Measurements from ENCODE around the gene PLXNA2. TPM values are rescaled to one million over a fixed set of nuclear protein-coding genes. Genes with fewer than 3 reads are reported as not detected.

Gene PLXNA2
- total and polyA plus RNA-seq, 2 of the 4 experiments (the other 2 are of a cell fraction): 0.72 to 1.1 TPM

DNA sequence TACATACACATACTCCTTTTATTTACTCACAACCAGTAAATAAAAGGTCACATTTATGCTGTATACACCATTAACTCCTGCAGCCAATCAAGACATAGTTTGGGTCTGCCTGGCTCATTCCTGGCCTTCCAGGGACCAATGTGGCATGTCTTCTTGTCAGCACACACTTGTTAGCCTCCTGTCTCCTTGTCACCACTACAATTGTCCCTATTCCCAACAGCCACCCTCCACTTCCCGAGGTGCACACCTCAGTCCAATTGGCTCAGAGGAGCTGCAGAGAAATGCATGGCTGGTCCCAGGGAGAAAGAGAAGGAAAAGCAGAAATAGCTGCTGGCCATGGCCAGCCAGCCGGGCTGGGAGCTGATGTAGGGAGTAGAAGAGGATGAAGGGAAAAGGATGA is 116.9 kb downstream of the PLXNA2 start:
- no peak overlapping the region for H2AK5ac ChIP-seq (ENCODE audit: low read depth, low read length)
- no peak overlapping the region for H3K4ac ChIP-seq (ENCODE audit: low read depth, low read length)
- no peak overlapping the region for H3K27ac ChIP-seq (ENCODE audit: insufficient read depth, low read length)
- no peak overlapping the region for H3K56ac ChIP-seq (ENCODE audit: extremely low read depth, insufficient read depth, low read length)
- H3K23ac ChIP-seq (ENCODE audit: low read depth, low read length): no peak overlapping the region
- H3K9me3 ChIP-seq (ENCODE audit: control insufficient read depth, insufficient read depth, low read length): no peaks in the 10 kb centered on the region
- H2BK15ac ChIP-seq (ENCODE audit: low read depth, low read length): no peak overlapping the region
- H3K36me3 ChIP-seq (ENCODE audit: control insufficient read depth, insufficient read depth, low read length): no peaks in the 10 kb centered on the region
- H2BK120ac ChIP-seq (ENCODE audit: low read depth, low read length): no peak overlapping the region
- TF ChIP-seq, protein P1, sequence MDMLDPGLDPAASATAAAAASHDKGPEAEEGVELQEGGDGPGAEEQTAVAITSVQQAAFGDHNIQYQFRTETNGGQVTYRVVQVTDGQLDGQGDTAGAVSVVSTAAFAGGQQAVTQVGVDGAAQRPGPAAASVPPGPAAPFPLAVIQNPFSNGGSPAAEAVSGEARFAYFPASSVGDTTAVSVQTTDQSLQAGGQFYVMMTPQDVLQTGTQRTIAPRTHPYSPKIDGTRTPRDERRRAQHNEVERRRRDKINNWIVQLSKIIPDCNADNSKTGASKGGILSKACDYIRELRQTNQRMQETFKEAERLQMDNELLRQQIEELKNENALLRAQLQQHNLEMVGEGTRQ (IDR thresholded peaks at IDR 0.05; ENCODE audit: low read depth, low read length): no peak
- TF ChIP-seq MXI1 (IDR thresholded peaks at IDR 0.05; ENCODE audit: borderline replicate concordance, low read depth, low read length) (no peak), SMC3 (IDR thresholded peaks at IDR 0.05; ENCODE audit: low read depth, low read length) (no peak), CEBPB (IDR thresholded peaks at IDR 0.05; ENCODE audit: low read depth, low read length) (no peak), RCOR1 (IDR thresholded peaks at IDR 0.05; ENCODE audit: insufficient replicate concordance, low read length) (no peak), BHLHE40 (IDR thresholded peaks at IDR 0.05; ENCODE audit: low read depth, low read length) (no peak), RFX5 (IDR thresholded peaks at IDR 0.05; ENCODE audit: low read depth, low read length) (no peak), NFE2L2 (IDR thresholded peaks at IDR 0.05; ENCODE audit: low read depth, low read length) (no peak), CHD1 (IDR thresholded peaks at IDR 0.05; ENCODE audit: low read depth, low read length) (no peak), POLR2A (IDR thresholded peaks at IDR 0.05; ENCODE audit: low read depth, low read length) (no peak), MAFK (IDR thresholded peaks at IDR 0.05; ENCODE audit: low read depth, low read length) (no peak), MAZ (IDR thresholded peaks at IDR 0.05; ENCODE audit: borderline replicate concordance, low read depth, low read length) (no peak), FOS (IDR thresholded peaks at IDR 0.05; ENCODE audit: low read depth, low read length) (no peak), RAD21 (IDR thresholded peaks at IDR 0.05; ENCODE audit: low read length) (no peak)
- TF ChIP-seq, protein P2, sequence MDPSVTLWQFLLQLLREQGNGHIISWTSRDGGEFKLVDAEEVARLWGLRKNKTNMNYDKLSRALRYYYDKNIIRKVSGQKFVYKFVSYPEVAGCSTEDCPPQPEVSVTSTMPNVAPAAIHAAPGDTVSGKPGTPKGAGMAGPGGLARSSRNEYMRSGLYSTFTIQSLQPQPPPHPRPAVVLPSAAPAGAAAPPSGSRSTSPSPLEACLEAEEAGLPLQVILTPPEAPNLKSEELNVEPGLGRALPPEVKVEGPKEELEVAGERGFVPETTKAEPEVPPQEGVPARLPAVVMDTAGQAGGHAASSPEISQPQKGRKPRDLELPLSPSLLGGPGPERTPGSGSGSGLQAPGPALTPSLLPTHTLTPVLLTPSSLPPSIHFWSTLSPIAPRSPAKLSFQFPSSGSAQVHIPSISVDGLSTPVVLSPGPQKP (IDR thresholded peaks at IDR 0.05; ENCODE audit: borderline replicate concordance, low read depth, low read length): no peak
- TF ChIP-seq, protein P3, sequence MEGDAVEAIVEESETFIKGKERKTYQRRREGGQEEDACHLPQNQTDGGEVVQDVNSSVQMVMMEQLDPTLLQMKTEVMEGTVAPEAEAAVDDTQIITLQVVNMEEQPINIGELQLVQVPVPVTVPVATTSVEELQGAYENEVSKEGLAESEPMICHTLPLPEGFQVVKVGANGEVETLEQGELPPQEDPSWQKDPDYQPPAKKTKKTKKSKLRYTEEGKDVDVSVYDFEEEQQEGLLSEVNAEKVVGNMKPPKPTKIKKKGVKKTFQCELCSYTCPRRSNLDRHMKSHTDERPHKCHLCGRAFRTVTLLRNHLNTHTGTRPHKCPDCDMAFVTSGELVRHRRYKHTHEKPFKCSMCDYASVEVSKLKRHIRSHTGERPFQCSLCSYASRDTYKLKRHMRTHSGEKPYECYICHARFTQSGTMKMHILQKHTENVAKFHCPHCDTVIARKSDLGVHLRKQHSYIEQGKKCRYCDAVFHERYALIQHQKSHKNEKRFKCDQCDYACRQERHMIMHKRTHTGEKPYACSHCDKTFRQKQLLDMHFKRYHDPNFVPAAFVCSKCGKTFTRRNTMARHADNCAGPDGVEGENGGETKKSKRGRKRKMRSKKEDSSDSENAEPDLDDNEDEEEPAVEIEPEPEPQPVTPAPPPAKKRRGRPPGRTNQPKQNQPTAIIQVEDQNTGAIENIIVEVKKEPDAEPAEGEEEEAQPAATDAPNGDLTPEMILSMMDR (conservative IDR thresholded peaks at IDR 0.05; ENCODE audit: low read depth, low read length): no peak
- H4K91ac ChIP-seq (ENCODE audit: insufficient read depth, low read depth, low read length): no peak overlapping the region
- H3K14ac ChIP-seq (replicated peaks; ENCODE audit: low read depth, low read length): no peak overlapping the region
- H4K5ac ChIP-seq (ENCODE audit: low read depth, low read length): no peak overlapping the region
- in situ Hi-C loops (cut with MboI; ENCODE audit: low sequenced_read_pairs): no loop called here
- BruUV-seq (replicated peaks): no TSS peak
- DNase-seq (no peak), ATAC-seq (ENCODE audit: low read depth) (no peak)
- no peak overlapping the region for H2AK9ac ChIP-seq (replicated peaks; ENCODE audit: low read depth, low read length, poor library complexity)
- no peaks in the 10 kb centered on the region for H3K4me1 ChIP-seq (ENCODE audit: control insufficient read depth, insufficient read depth, low read length)
- H3K4me2 ChIP-seq (ENCODE audit: low read depth, low read length): no peak overlapping the region
- H2BK20ac ChIP-seq (ENCODE audit: low read depth, low read length): no peak overlapping the region
- dilution Hi-C loops (cut with HindIII; ENCODE audit: low sequenced_read_pairs, unreplicated experiment): no loop called here
- H3K9me1 ChIP-seq (ENCODE audit: insufficient read depth, low read length): no peaks in the 10 kb centered on the region
- no peaks in the 10 kb centered on the region for H3K79me1 ChIP-seq (ENCODE audit: low read depth in 1 of 2, low read length in 2 of 2)
- intact Hi-C loops (cut with micrococcal nuclease): no loop called here
- no peak overlapping the region for H3K9ac ChIP-seq (ENCODE audit: low read depth, low read length)
- WGBS, 2 experiments (ENCODE audit: extremely low coverage in 2 of 2, insufficient read length in 1 of 2): 88% methylated on average over 1 of the region's 2 CpGs; no CpG with 5 or more reads in 1 of the 2 experiments
- H3K4me3 ChIP-seq (ENCODE audit: insufficient read depth, low read depth, low read length): no peak overlapping the region
- H2BK5ac ChIP-seq (ENCODE audit: low read depth, low read length, poor library complexity, severe bottlenecking): no peak overlapping the region
- no peak overlapping the region for H4K8ac ChIP-seq (ENCODE audit: low read depth in 2 of 2, low read length in 2 of 2)
- no peak overlapping the region for H2AFZ ChIP-seq (replicated peaks; ENCODE audit: low read length, poor library complexity)
- no peak overlapping the region for H3K18ac ChIP-seq (ENCODE audit: low read depth, low read length)
- no peaks in the 10 kb centered on the region for H4K20me1 ChIP-seq (ENCODE audit: insufficient read depth, low read length)
- ChIA-PET POLR2A (ENCODE audit: unreplicated experiment) (interaction anchor here (0.5 kb wide), 1 partner anchor 11 kb away, joined by 3 read pairs; no protein-coding TSS in a partner anchor), CTCF (no interaction called here)
- no peaks in the 10 kb centered on the region for H3K27me3 ChIP-seq (ENCODE audit: control insufficient read depth, insufficient read depth, low read length)
